SK-N-MC (cell line): ENCODE data around the gene NSMCE4A.

Source experiments
- EZH2 ChIP-seq: fragments of 200-600 bp; sonication (generic); IDR thresholded peaks from one replicate; pipeline ENCODE4 v1.6.1; 2017; ENCODE audit warnings: antibody characterized with exemption
- FOXP2 ChIP-seq: optimal IDR thresholded peaks from 2 replicates; pipeline ENCODE3; 2011; ENCODE audit warnings: mild to moderate bottlenecking, moderate library complexity; ENCODE audit not compliant: insufficient read depth; ENCODE audit errors: extremely low read length, control extremely low read depth
- POLR2AphosphoS5 ChIP-seq: IDR thresholded peaks from 2 replicates; pipeline ENCODE4 v1.6.1; 2012; ENCODE audit warnings: mild to moderate bottlenecking, low read depth, low read length, borderline replicate concordance

GRCh38 chr10:121956111-121957061 lies 18.6 kb downstream of the NSMCE4A start:
- TF ChIP-seq EZH2: no peak
- TF ChIP-seq POLR2AphosphoS5: no peak
- no peak for TF ChIP-seq FOXP2
